ENCODE results near the gene PCSK4. TPM values are rescaled to one million over a fixed set of nuclear protein-coding genes. Genes with fewer than 3 reads are reported as not detected.

PCSK4 gene
- total and polyA plus RNA-seq, 2 of the 13 experiments (the other 11 are each of a cell fraction or from before 2014, with no cell fraction given) = 2.0 to 2.7 TPM

- TF ChIP-seq HNF4G (IDR thresholded peaks at IDR 0.05; ENCODE audit: borderline replicate concordance, low read depth, low read length) = no peak
- TF ChIP-seq HNF4G (CRISPR knock-in tag; IDR thresholded peaks at IDR 0.05; ENCODE audit: borderline replicate concordance, low read depth) = no peak
- no peak for TF ChIP-seq SKIL (CRISPR knock-in tag; IDR thresholded peaks at IDR 0.05; ENCODE audit: borderline replicate concordance)
- no peak for TF ChIP-seq CENPT (CRISPR knock-in tag; IDR thresholded peaks at IDR 0.05; ENCODE audit: low read depth)
- TF ChIP-seq JUND (CRISPR knock-in tag; IDR thresholded peaks at IDR 0.05) = no peak
- TF ChIP-seq YY1 (IDR thresholded peaks at IDR 0.05; ENCODE audit: insufficient read depth, insufficient replicate concordance, low read depth, low read length) = no peak
- 0 out of 2 replicates have a peak, but pooled peaks have one; percentile 49 for TF ChIP-seq ZNF160 (CRISPR knock-in tag; IDR thresholded peaks at IDR 0.05)
- TF ChIP-seq ZBTB20 (CRISPR knock-in tag; IDR thresholded peaks at IDR 0.05; ENCODE audit: borderline replicate concordance, low read depth) = no peak
- TF ChIP-seq POGK (CRISPR knock-in tag; conservative IDR thresholded peaks at IDR 0.05) = no peak
- no peak for TF ChIP-seq KLF9 (CRISPR knock-in tag; IDR thresholded peaks at IDR 0.05; ENCODE audit: low read depth)
- no peak for TF ChIP-seq ZBTB21 (CRISPR knock-in tag; IDR thresholded peaks at IDR 0.05)
- TF ChIP-seq SRSF1 (optimal IDR thresholded peaks at IDR 0.05; ENCODE audit: low read depth, low read length) = peak; percentile 14
- TF ChIP-seq TMF1 (CRISPR knock-in tag; IDR thresholded peaks at IDR 0.05; ENCODE audit: low read depth) = no peak
- no peak for TF ChIP-seq STAT5B (CRISPR knock-in tag; IDR thresholded peaks at IDR 0.05)
- TF ChIP-seq ZNF136 (CRISPR knock-in tag; IDR thresholded peaks at IDR 0.05; ENCODE audit: low read depth) = no peak
- TF ChIP-seq ZMAT3 (CRISPR knock-in tag; conservative IDR thresholded peaks at IDR 0.05) = 0 out of 2 replicates have a peak, but pooled peaks have one; percentile 82
- no peak for TF ChIP-seq REL (CRISPR knock-in tag; conservative IDR thresholded peaks at IDR 0.05)
- TF ChIP-seq CCAR2 (optimal IDR thresholded peaks at IDR 0.05; ENCODE audit: low read depth, low read length) = no peak
These were observed 463 bp downstream of the PCSK4 start (continued) for GRCh38 chr19:1489463-1490310.

Measured in HepG2 (cell line).